Measurements from ENCODE around the gene CLPSL1. TPM values are rescaled to one million over a fixed set of nuclear protein-coding genes. Genes with fewer than 3 reads are reported as not detected.
A peak's percentile ranks its signal among the peaks of the same experiment; 100 is the strongest.

CLPSL1 gene
- total and polyA plus RNA-seq, 2 of the 13 experiments (the other 11 are each of a cell fraction or from before 2014, with no cell fraction given): not detected

DNA sequence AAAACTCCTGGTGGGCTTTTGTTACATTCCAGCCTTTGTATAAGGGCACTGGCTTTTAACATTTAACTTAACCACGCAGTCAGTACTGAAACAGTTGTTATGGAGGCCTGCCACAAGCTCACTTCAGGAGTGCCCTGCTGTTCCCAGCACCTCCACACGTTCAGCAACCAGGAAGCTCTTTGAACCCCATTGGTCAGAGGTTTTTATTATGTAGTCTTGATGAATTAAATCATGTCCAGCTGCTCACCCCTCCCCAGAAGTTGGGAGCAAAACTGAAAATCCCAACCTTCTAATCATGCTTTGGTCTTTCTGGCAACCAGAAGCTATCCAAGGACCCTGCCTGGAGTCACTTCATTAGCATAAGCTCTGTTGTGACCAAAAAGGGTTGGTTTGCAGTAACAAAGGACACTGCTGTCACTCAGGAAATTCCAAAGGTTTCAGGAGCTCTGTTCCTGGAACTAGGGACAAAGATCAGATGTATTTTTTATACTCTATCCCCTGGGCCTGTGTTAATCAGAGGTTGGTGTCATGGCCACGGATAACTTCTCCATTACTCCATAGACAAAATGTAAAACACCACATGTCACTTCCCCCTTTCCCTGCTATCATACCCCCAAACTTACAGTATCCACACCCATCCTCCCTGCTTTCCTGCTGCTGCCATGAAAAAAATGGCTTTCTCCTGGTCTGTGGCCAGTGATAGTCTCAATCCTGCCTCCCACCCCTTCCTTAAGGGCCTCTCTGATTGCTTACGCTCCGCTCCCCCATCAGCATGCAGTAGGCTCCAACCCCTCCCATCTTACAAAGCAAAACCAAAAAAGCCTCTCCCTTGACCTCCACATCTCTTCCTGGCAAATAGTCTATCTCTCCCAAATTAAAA lies 40.9 kb upstream of the CLPSL1 start (continued):
- TF ChIP-seq RELA (CRISPR knock-in tag; IDR thresholded peaks at IDR 0.05) (no peak), FOXM1 (CRISPR knock-in tag; IDR thresholded peaks at IDR 0.05) (no peak), ZMYM3 (CRISPR knock-in tag; IDR thresholded peaks at IDR 0.05) (0 out of 2 replicates have a peak, but pooled peaks have one; percentile 33), SRF (IDR thresholded peaks at IDR 0.05; ENCODE audit: low read depth, low read length) (peak; percentile 75), MBNL3 (CRISPR knock-in tag; conservative IDR thresholded peaks at IDR 0.05) (no peak), PHF20 (CRISPR knock-in tag; IDR thresholded peaks at IDR 0.05) (no peak), ZNF530 (CRISPR knock-in tag; IDR thresholded peaks at IDR 0.05; ENCODE audit: low read depth) (no peak), SYNCRIP (IDR thresholded peaks at IDR 0.05; ENCODE audit: insufficient read depth, low read depth, low read length) (no peak), KDM2A (CRISPR knock-in tag; IDR thresholded peaks at IDR 0.05; ENCODE audit: borderline replicate concordance, low read depth) (0 out of 2 replicates have a peak, but pooled peaks have one; percentile 11), ZNF468 (CRISPR knock-in tag; IDR thresholded peaks at IDR 0.05) (no peak), TAF1 (CRISPR knock-in tag; IDR thresholded peaks at IDR 0.05) (no peak; the same call in 1 of the 2 replicates), SIN3B (IDR thresholded peaks at IDR 0.05; ENCODE audit: low read length) (no peak), CHD4 (IDR thresholded peaks at IDR 0.05; ENCODE audit: borderline replicate concordance, low read length) (peak; percentile 64; the same call in 1 of the 2 replicates), HOXA5 (CRISPR knock-in tag; IDR thresholded peaks at IDR 0.05) (0 out of 2 replicates have a peak, but pooled peaks have one; percentile 60), ZNF816 (CRISPR knock-in tag; IDR thresholded peaks at IDR 0.05; ENCODE audit: borderline replicate concordance) (0 out of 2 replicates have a peak, but pooled peaks have one; percentile 9)
- TF ChIP-seq, protein P1, sequence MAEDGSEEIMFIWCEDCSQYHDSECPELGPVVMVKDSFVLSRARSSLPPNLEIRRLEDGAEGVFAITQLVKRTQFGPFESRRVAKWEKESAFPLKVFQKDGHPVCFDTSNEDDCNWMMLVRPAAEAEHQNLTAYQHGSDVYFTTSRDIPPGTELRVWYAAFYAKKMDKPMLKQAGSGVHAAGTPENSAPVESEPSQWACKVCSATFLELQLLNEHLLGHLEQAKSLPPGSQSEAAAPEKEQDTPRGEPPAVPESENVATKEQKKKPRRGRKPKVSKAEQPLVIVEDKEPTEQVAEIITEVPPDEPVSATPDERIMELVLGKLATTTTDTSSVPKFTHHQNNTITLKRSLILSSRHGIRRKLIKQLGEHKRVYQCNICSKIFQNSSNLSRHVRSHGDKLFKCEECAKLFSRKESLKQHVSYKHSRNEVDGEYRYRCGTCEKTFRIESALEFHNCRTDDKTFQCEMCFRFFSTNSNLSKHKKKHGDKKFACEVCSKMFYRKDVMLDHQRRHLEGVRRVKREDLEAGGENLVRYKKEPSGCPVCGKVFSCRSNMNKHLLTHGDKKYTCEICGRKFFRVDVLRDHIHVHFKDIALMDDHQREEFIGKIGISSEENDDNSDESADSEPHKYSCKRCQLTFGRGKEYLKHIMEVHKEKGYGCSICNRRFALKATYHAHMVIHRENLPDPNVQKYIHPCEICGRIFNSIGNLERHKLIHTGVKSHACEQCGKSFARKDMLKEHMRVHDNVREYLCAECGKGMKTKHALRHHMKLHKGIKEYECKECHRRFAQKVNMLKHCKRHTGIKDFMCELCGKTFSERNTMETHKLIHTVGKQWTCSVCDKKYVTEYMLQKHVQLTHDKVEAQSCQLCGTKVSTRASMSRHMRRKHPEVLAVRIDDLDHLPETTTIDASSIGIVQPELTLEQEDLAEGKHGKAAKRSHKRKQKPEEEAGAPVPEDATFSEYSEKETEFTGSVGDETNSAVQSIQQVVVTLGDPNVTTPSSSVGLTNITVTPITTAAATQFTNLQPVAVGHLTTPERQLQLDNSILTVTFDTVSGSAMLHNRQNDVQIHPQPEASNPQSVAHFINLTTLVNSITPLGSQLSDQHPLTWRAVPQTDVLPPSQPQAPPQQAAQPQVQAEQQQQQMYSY (CRISPR knock-in tag; IDR thresholded peaks at IDR 0.05): no peak
- TF ChIP-seq, protein P2, sequence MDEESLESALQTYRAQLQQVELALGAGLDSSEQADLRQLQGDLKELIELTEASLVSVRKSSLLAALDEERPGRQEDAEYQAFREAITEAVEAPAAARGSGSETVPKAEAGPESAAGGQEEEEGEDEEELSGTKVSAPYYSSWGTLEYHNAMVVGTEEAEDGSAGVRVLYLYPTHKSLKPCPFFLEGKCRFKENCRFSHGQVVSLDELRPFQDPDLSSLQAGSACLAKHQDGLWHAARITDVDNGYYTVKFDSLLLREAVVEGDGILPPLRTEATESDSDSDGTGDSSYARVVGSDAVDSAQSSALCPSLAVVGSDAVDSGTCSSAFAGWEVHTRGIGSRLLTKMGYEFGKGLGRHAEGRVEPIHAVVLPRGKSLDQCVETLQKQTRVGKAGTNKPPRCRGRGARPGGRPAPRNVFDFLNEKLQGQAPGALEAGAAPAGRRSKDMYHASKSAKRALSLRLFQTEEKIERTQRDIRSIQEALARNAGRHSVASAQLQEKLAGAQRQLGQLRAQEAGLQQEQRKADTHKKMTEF (CRISPR knock-in tag; IDR thresholded peaks at IDR 0.05): peak; percentile 79
- TF ChIP-seq, protein P3, sequence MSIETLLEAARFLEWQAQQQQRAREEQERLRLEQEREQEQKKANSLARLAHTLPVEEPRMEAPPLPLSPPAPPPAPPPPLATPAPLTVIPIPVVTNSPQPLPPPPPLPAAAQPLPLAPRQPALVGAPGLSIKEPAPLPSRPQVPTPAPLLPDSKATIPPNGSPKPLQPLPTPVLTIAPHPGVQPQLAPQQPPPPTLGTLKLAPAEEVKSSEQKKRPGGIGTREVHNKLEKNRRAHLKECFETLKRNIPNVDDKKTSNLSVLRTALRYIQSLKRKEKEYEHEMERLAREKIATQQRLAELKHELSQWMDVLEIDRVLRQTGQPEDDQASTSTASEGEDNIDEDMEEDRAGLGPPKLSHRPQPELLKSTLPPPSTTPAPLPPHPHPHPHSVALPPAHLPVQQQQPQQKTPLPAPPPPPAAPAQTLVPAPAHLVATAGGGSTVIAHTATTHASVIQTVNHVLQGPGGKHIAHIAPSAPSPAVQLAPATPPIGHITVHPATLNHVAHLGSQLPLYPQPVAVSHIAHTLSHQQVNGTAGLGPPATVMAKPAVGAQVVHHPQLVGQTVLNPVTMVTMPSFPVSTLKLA (IDR thresholded peaks at IDR 0.05): no peak
- TF ChIP-seq, protein P4, sequence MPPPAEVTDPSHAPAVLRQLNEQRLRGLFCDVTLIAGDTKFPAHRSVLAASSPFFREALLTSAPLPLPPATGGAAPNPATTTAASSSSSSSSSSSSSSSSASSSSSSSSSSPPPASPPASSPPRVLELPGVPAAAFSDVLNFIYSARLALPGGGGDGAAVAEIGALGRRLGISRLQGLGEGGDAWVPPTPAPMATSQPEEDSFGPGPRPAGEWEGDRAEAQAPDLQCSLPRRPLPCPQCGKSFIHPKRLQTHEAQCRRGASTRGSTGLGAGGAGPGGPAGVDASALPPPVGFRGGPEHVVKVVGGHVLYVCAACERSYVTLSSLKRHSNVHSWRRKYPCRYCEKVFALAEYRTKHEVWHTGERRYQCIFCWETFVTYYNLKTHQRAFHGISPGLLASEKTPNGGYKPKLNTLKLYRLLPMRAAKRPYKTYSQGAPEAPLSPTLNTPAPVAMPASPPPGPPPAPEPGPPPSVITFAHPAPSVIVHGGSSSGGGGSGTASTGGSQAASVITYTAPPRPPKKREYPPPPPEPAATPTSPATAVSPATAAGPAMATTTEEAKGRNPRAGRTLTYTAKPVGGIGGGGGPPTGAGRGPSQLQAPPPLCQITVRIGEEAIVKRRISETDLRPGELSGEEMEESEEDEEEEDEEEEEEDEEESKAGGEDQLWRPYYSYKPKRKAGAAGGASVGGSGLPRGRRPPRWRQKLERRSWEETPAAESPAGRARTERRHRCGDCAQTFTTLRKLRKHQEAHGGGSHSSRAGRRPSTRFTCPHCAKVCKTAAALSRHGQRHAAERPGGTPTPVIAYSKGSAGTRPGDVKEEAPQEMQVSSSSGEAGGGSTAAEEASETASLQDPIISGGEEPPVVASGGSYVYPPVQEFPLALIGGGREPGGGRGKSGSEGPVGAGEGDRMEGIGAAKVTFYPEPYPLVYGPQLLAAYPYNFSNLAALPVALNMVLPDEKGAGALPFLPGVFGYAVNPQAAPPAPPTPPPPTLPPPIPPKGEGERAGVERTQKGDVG (CRISPR knock-in tag; IDR thresholded peaks at IDR 0.05; ENCODE audit: borderline replicate concordance): no peak
